Cardiac fibroblast (primary cell): ENCODE results near the gene LSM14B.

Experiments used
- DNase-seq, 2 donors: peaks; one replicate each; pipeline versions ENCODE4 v3.0.0 to v3.0.0-alpha.2; 2010; ENCODE audit warnings: low read depth in 2 of 2
- H3K4me3 ChIP-seq, 2 donors: replicated peaks in 1 of 2; 1 replicate in 1 of 2; 2 replicates in 1 of 2; pipeline ENCODE4 v1.5.1; 2011; ENCODE audit warnings: low read depth in 2 of 2, low read length in 2 of 2, mild to moderate bottlenecking in 2 of 2, moderate library complexity in 1 of 2
- CTCF ChIP-seq: IDR thresholded peaks from one replicate; pipeline ENCODE4 v1.5.1; 2011; ENCODE audit warnings: low read depth, mild to moderate bottlenecking, low read length, inconsistent platforms

LSM14B gene

GRCh38 chr20:62163485-62163865, 41.2 kb downstream of the LSM14B start:
- no peak for DNase-seq
- no peak overlapping the region for H3K4me3 ChIP-seq
- TF ChIP-seq CTCF = no peak

DNA sequence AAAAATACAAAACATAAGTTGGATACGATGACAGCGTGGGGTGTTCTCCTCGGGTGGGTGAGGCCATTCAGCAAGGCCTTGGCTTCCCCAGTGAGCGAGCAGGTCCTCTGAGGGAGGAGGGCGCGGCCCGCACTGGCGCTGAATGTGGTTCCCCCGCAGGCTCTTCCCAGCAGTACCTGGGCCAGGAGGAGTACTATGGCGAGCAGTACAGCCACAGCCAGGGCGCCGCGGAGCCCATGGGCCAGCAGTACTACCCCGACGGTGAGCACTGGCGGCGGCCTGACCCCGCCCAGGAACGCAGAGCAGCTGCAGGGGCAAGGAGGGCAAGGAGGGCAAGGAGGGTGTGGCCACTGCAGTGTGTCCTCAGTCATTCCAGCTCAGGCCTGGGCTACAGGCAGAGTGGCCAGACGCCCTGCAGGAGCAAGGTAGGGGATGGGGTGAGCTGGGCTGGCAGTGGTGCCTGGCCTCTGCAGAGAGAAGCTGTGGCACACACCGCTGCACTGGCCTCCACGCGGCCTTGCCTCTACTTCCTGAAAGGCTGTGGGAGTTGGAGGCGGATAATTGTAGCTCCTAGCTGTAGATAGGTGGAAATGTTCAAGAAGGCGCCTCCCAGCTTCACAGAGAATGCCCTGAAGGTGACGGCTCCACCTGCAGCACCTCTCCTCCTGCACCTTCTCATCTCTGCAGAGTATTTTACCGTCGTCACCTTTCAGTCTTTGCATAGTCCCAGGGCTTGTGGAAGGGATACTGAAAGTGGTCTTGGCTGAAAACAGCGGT, 41.9 kb downstream of the LSM14B start:
- DNase-seq = no peak
- TF ChIP-seq CTCF = no peak
- no peak overlapping the region for H3K4me3 ChIP-seq

DNA sequence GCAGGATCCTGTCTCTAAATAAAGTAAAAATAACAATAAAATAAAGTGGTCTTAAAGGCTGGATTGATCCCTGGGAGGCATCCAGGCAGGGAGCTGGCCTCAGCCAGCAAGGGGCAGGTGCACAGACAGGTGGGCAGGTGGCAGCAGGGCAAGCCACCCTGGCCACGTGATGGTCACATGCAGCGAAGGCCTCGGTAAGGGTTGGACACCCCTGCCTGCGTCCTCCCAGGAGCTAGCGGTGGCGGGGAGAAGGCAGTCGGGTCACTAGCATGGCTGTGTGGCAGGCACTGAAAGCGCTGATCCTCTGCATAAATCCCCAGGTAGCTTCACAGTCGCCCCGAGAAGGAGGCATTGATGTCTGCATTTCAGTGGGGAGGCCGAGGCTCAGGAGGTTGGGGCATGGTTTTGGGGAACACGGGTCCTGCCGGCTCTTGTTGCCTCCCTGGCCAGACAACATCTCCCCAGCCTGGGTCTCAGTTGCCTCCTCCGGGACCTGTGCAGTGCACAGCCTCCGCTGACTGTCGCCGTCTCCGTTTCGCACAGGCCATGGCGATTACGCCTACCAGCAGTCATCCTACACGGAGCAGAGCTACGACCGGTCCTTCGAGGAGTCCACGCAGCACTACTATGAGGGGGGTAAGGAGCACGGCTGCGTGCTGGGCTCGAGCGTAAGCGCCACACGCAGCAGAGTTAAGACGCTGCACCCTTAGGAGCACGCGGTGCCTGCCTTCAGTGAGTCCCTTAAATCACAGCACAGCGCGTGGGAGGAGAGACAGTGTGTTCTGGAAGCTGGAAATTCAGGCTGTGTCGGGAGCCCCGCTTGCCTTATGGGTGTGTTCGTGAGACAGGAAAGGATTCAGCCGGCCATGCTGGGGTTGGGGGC, 42.8 kb downstream of the LSM14B start:
- no peak for DNase-seq
- no peak overlapping the region for H3K4me3 ChIP-seq
- no peak for TF ChIP-seq CTCF

DNA sequence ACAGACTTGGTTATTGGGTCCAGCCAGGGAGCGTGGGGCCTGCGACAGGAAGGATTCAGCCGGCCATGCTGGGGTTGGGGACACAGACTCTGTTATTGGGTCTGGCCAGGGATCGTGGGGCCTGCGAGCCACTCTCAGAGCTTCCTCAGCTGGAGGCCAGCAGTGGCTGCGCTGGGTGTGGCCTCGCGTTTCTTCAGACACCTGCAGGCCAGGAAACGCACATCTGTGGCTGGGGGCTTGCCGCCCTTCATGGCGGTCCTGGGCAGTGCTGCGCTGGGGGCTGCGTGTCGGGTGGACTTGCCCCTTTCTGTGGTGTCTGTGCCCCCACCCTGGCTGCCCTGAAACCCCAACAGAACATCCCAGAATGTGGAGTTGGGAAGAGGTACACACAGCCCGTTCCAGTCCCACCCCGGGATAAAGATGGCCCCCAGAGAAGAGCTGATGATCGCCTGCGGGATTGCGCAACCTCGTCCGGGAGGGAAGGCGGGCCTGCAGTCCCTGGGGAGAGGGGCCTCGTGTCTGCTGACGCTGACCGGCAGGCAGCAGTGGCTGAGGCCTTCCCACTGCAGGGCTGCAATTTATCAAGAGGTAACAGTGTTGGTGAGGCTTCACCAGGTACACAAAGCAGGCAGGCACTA, 43.6 kb downstream of the LSM14B start:
- peak; percentile 51 to 64 for DNase-seq
- TF ChIP-seq CTCF = no peak
- no peak overlapping the region for H3K4me3 ChIP-seq

DNA sequence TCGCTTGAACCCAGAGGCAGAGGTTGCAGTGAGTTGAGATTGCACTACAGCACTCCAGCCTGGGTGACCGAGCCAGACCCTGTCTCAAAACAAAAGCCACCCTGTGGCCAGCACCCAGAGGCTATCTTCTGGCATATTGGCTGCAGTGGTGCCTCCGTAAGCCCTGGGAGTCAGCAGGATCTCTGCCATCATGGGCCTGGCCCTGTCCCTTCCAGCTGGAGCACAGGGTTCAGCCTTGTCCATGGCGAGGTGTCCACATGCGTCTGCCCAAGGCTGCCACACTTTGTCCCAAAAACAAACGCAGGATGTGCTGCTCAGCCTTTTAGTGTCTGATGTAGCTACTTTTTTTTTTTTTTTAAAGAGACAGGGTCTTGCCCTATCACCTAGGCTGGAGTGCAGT, 45.2 kb downstream of the LSM14B start:
- no peak overlapping the region for H3K4me3 ChIP-seq
- DNase-seq = no peak
- no peak for TF ChIP-seq CTCF

DNA sequence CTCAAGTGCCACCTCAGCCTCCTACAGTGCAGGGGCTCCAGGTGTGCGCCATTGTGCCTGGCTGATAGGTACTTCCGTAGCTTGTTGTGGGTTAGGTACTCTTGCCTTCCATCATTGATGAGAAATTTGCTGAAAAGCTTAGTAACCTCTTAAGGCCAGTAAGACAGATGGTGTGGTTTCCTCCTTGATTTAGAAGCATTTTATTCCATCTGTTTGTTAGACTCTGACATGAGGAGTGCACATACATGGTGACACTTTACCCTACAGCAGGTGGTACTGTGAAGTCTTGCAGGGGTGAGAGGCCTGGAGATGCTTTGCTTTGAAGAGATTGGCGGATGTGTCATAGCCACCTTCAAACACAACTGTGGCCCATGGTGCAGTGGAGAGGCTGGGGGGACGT, 45.8 kb downstream of the LSM14B start:
- H3K4me3 ChIP-seq = no peak overlapping the region
- TF ChIP-seq CTCF = no peak
- no peak for DNase-seq
